ENCODE results near the gene HHAT. TPM values are rescaled to one million over a fixed set of nuclear protein-coding genes. Genes with fewer than 3 reads are reported as not detected.

The HHAT gene
- total and polyA plus RNA-seq, 12 donors: 0.81 to 4.3 (median 2.6) TPM

DNA sequence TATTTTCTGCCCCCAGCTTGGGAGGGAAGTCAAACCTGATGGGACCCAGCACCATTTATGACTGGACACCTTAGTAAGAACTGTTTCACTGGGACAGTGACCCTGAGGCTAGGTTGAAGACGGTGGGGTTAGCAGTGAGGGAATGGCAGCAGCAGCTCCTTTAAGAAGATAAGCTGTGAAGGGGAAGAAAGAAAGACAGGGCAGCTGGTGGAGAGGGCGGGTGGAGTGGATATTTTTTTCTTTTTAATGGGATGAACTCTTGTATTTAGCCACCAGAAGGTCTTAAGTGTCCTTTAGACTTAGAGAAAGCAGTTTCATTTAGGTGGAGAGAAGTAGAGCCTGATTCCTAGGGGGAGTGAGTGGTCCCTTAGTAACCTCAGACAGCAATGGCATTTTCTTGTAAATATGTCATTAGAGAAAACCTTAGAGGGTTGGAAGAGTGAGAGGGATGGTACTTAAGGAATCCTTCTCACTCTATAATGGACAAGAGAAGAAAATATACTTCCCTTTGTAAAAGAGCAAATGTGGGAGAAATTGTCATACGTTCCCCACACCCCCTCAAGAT is 187.5 kb downstream of the HHAT start:
- Histone ChIP-seq H3K27me3 (no peaks in the 10 kb centered on the region), H3K36me3 (no peaks in the 10 kb centered on the region), H3K4me1 (no peaks in the 10 kb centered on the region), H3K27ac (no peak overlapping the region), H3K9me3 (peaks cover 0 to 6% (median 0%) of the 10 kb centered on the region in 11 donors), H3K4me3 (no peak overlapping the region)
- no peak for ATAC-seq
- no peak for TF ChIP-seq CTCF (IDR thresholded peaks at IDR 0.05)
- no peak for DNase-seq
- 73 to 74% methylated on average over 3 of the region's 3 CpGs for WGBS, 2 donors
- intact Hi-C loops (cut with DNase I): no loop called here

GRCh38 chr1:210516697-210517459 is 188.2 kb downstream of the HHAT start:
- H3K4me3 ChIP-seq: no peak overlapping the region
- intact Hi-C loops (cut with DNase I): no loop called here
- ATAC-seq (no peak), DNase-seq (no peak)
- peaks cover 0 to 6% (median 0%) of the 10 kb centered on the region in 11 donors for H3K9me3 ChIP-seq
- H3K27ac ChIP-seq: no peak overlapping the region
- H3K36me3 ChIP-seq: no peaks in the 10 kb centered on the region
- WGBS, 2 donors: 69 to 77% methylated on average over 5 of the region's 5 CpGs
- TF ChIP-seq CTCF (IDR thresholded peaks at IDR 0.05): no peak
- H3K27me3 ChIP-seq: no peaks in the 10 kb centered on the region
- no peaks in the 10 kb centered on the region for H3K4me1 ChIP-seq

GRCh38 chr1:210523830-210524229 is 195.1 kb downstream of the HHAT start:
- no peak for ATAC-seq

More at GRCh38 chr1:210523830-210524229, 195.1 kb downstream of the HHAT start:
- Histone ChIP-seq H3K4me1 (peaks cover 0 to 10% (median 0%) of the 10 kb centered on the region in 9 donors), H3K36me3 (no peaks in the 10 kb centered on the region), H3K4me3 (no peak overlapping the region), H3K27me3 (no peaks in the 10 kb centered on the region), H3K27ac (no peak overlapping the region), H3K9me3 (no peaks in the 10 kb centered on the region)
- intact Hi-C loops (cut with DNase I): no loop called here
- TF ChIP-seq CTCF (IDR thresholded peaks at IDR 0.05): no peak
- no peak for DNase-seq
- WGBS, 2 donors: 83 to 92% methylated on average over 4 of the region's 4 CpGs

Data from heart right ventricle (tissue), 16 donors.